Activated T-helper 1 cell treated with anti-CD3 and anti-CD28 coated beads, Interleukin-12 subunit alpha, Interleukin-12 subunit beta, Interleukin-2, Interleukin-4 antibody, amounts not matched to agents 30 ng/mL and 10 ng/mL and 1 ng/mL, durations not matched to agents 14 hours and 24 hours and 36 hours (primary cell): ENCODE measurements around the gene COMT. TPM values are rescaled to one million over a fixed set of nuclear protein-coding genes. Genes with fewer than 3 reads are reported as not detected.
"Not testable (repeated sequence)": the region's sequence is repeated elsewhere in the genome, so short reads cannot be mapped to it uniquely, and the experiment has no call there.

ENCODE experiments used
- DNase-seq: peaks from one replicate; pipeline ENCODE4 v3.0.0; 2021; ENCODE audit warnings: low spot score
- H3K27ac Mint-ChIP-seq: one replicate; pipeline ENCODE4 v1.8.0; 2021; ENCODE audit warnings: mild to moderate bottlenecking, mixed read lengths
- H3K27me3 Mint-ChIP-seq: one replicate; pipeline ENCODE4 v1.8.0; 2022; ENCODE audit warnings: mild to moderate bottlenecking, moderate library complexity, mixed read lengths; ENCODE audit not compliant: insufficient read depth
- H3K36me3 Mint-ChIP-seq: one replicate; pipeline ENCODE4 v1.8.0; 2021; ENCODE audit warnings: low read depth, mixed read lengths
- H3K4me1 Mint-ChIP-seq: one replicate; pipeline ENCODE4 v1.8.0; 2021; ENCODE audit warnings: low read depth, mixed read lengths
- H3K4me3 Mint-ChIP-seq: one replicate; pipeline ENCODE4 v1.8.0; 2021; ENCODE audit warnings: mild to moderate bottlenecking, moderate library complexity, mixed read lengths
- H3K9me3 Mint-ChIP-seq: one replicate; pipeline ENCODE4 v1.8.0; 2021; ENCODE audit warnings: mixed read lengths
- intact Hi-C: fragments of 100-400 bp; cut with micrococcal nuclease; formaldehyde crosslinking; loops from one replicate; pipeline ENCODE4 v1.15.1; 2024
- total RNA-seq: library from RNA; stranded (reverse); gene quantifications from 2 replicates; pipeline ENCODE4 v1.2.3, GENCODE V29; 2022

The COMT gene
- total RNA-seq, 1 donor from 2014 or later, result 99.4 TPM

DNA sequence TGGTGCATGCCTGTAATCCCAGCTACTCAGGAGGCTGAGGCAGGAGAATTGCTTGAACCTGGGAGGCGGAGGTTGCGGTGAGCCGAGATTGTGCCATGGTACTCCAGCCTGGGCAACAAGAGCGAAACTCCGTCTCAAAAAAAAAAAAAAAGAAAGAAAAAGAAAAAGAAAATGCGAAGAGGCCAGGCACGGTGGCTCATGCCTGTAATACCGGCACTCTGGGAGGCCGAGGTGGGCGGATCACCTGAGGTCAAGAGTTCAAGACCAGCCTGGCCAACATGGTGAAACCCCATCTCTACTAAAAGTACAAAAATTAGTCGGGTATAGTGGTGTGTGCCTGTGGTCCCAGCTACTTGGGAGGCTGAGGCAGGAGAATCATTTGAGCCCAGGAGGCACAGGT, 15.5 kb upstream of the COMT start:
- H3K27ac Mint-ChIP-seq, H3K27me3 Mint-ChIP-seq, H3K9me3 Mint-ChIP-seq, H3K4me3 Mint-ChIP-seq, DNase-seq, intact Hi-C loops, H3K36me3 Mint-ChIP-seq, H3K4me1 Mint-ChIP-seq: not testable (repeated sequence)

- Mint-ChIP-seq H3K36me3 (no peaks in the 10 kb centered on the region), H3K9me3 (no peaks in the 10 kb centered on the region), H3K4me3 (no peak overlapping the region), H3K4me1 (no peaks in the 10 kb centered on the region), H3K27ac (no peak overlapping the region), H3K27me3 (no peaks in the 10 kb centered on the region)
- intact Hi-C loops, result no loop called here
- no peak for DNase-seq
Observed at GRCh38 chr22:19927696-19928095, 13.9 kb upstream of the COMT start.

- Mint-ChIP-seq H3K27ac (no peak overlapping the region), H3K27me3 (no peaks in the 10 kb centered on the region), H3K9me3 (no peaks in the 10 kb centered on the region), H3K36me3 (no peaks in the 10 kb centered on the region), H3K4me1 (no peaks in the 10 kb centered on the region), H3K4me3 (no peak overlapping the region)
- no peak for DNase-seq
- intact Hi-C loops, result no loop called here
Observed at GRCh38 chr22:19928207-19928606, 13.4 kb upstream of the COMT start.

GRCh38 chr22:19929586-19930550, 11.7 kb upstream of the COMT start:
- intact Hi-C loops, result no loop called here
- Mint-ChIP-seq H3K27me3 (no peaks in the 10 kb centered on the region), H3K4me1 (no peaks in the 10 kb centered on the region), H3K36me3 (no peaks in the 10 kb centered on the region), H3K27ac (no peak overlapping the region), H3K4me3 (no peak overlapping the region), H3K9me3 (no peaks in the 10 kb centered on the region)
- DNase-seq, result no peak

DNA sequence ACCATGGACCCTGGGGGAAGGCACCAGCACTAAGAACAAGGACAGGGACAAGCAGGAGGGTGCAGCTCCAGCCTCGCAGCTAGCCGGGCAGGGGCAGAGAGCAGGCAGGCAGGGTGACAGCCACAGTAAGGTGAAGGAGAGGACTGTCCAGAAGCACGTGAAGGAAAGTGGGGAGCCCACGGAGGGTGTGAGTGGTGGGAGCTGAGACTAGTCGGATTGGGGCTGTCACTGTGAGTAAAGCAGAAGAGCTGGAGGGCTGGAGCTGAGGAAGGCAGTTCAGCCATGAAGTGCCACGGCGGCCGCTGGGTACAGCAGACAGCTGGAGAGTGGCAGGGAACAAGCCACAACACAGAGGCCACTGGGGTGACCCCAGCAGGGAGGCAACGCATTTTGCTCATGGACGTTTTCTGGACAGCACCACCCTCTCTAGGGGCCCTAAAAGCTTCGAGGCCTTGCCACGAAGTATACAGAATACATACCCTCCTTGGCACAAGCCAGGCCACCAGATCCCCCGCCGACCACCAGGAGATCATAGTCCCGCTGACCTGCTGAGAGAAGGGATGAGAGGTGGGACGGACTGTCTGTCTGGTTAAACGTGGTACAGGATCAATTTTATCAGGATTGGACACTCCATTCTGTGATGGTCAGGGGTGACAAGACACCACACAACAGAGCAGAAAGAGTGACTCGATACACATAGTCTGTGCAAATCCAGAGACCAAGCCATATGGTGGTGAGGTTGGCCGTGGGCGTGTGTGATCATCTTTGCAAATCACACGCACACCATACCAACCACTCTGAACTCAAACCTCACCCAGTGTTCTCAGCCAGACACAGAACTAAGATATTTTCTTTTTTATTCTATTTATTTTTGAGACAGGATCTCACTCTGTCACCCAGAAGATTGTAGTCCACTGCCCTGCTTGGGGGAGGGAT, 10.8 kb upstream of the COMT start:
- Mint-ChIP-seq H3K4me3 (no peak overlapping the region), H3K9me3 (peaks cover 6% of the 10 kb centered on the region), H3K36me3 (peaks cover 7% of the 10 kb centered on the region), H3K27ac (no peak overlapping the region), H3K4me1 (no peaks in the 10 kb centered on the region), H3K27me3 (no peaks in the 10 kb centered on the region)
- intact Hi-C loops, result no loop called here
- no peak for DNase-seq

DNA sequence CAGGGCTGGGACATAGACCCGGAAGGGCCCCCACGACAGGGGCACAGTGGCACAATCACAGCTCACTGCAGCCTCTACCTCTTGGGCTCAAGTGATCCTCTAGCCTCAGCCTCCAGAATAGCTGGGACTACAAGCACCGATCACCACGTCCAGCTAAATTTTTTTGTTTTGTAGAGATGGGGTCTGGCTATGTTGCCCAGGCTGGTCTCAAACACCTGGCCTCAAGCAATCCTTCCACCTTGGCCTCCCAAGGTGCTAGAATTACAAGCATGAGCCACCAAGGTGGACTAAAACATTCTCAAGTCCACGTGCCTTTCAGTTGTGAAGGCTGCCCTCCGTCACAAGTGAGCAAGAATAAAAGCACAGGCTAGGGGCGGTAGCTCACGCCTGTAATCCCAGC, 10.1 kb upstream of the COMT start:
- DNase-seq, result no peak
- intact Hi-C loops, result no loop called here

DNA sequence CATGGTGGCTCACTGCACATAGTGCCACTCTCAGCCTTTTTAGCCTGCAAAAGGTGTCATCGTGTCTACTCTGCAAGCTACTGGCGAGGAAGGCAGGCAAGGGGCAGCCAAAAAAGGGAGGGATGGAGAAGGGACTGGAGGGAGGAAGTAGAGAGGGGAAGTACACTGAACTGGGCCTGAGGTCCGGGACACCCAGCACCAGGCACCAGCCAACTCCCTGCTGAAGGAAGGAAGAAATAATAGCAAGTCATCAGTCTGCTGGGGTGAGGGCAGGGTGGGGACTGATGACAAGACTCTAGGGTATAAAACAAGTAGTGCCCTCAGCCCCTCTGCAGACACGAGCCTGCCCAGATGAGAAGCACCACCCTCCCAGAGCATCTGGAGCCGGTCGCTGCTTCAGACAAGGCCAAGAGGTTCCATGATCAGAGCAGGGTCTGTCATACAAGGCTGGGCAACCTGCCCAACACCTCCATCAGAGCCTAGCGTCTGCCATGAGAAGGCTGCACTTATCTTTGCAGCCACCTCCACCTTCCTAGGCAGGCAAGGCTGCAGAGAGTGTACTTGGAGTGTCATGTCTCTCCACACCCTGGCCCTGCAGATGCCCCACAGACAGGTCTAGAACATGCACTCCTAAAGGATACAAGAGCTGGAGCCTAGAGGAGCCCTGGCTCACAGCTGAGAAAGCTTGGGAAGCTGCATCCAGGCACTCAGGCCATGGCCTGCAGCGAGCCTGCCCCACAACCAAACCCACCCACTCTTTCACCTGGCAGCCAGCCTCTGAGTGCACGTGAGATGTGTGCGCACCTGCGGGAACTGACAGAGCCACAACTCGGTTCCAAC, 9.0 kb upstream of the COMT start:
- no peak overlapping the region for H3K4me3 Mint-ChIP-seq

More for the DNA sequence above, 10.1 kb upstream of the COMT start:
- H3K4me3 Mint-ChIP-seq, result no peak overlapping the region
- H3K4me1 Mint-ChIP-seq, result no peaks in the 10 kb centered on the region
- H3K36me3 Mint-ChIP-seq, result peaks cover 12% of the 10 kb centered on the region
- peaks cover 13% of the 10 kb centered on the region for H3K9me3 Mint-ChIP-seq
- no peaks in the 10 kb centered on the region for H3K27me3 Mint-ChIP-seq
- H3K27ac Mint-ChIP-seq, result no peak overlapping the region

DNA sequence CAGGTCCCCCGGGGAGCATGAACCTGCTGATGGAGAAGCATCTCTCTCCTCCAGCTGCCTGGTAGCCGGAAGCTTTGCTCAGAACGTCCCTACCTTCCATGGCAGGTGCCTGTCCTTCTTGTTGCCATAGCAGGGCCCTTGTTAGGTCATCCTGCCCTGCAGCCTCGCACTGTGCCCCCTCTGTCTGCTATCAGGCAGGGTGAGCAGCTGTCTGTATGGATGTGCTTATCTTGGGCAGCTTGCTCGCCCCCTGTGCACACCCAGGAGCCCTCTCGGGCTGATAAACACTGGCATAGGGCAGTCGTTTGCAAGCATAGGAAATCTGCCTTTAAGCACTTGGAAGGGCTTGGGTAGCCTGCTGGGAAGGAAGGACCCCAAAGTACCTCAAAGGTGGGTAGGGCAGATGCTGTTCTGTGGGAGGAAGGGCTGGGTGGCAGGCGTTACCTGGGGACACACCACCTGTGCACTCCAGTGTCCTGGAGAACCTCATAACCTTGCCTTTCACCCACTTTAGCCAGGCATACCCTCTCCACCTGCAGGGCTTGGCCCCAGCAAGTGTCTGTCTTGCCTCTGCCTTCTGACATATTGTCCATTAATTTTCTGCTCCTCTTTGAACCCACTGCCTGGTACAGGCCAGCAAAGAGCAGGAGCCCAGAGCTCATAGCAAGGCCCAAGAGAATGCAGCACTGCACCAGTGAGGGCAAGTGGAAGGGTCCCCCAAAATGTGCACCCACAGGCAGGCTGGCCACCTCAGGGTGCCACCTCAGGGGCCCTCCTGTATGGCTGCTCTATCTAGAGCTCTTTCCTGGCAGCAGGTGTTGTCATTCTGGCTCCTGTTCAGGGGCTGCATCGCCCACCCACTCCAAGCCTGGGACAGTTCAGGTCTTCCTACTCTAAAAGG, 8.0 kb upstream of the COMT start:
- DNase-seq, result no peak
- no peaks in the 10 kb centered on the region for H3K27me3 Mint-ChIP-seq
- intact Hi-C loops, result no loop called here
- H3K4me1 Mint-ChIP-seq, result no peaks in the 10 kb centered on the region
- H3K4me3 Mint-ChIP-seq, result no peak overlapping the region
- H3K36me3 Mint-ChIP-seq, result peaks cover 22% of the 10 kb centered on the region
- peaks cover 21% of the 10 kb centered on the region for H3K9me3 Mint-ChIP-seq
- H3K27ac Mint-ChIP-seq, result no peak overlapping the region

More for the DNA sequence above, 9.0 kb upstream of the COMT start:
- H3K9me3 Mint-ChIP-seq, result peaks cover 21% of the 10 kb centered on the region
- H3K4me1 Mint-ChIP-seq, result no peaks in the 10 kb centered on the region
- DNase-seq, result no peak
- H3K27ac Mint-ChIP-seq, result no peak overlapping the region
- H3K27me3 Mint-ChIP-seq, result no peaks in the 10 kb centered on the region
- intact Hi-C loops, result no loop called here
- peaks cover 18% of the 10 kb centered on the region for H3K36me3 Mint-ChIP-seq

GRCh38 chr22:19935123-19935718, 6.4 kb upstream of the COMT start:
- H3K27ac Mint-ChIP-seq, H3K4me3 Mint-ChIP-seq, H3K4me1 Mint-ChIP-seq, H3K27me3 Mint-ChIP-seq, intact Hi-C loops, DNase-seq: not testable (repeated sequence)
- peaks cover 22% of the 10 kb centered on the region for H3K36me3 Mint-ChIP-seq
- H3K9me3 Mint-ChIP-seq, result peaks cover 21% of the 10 kb centered on the region

GRCh38 chr22:19936513-19936912, 5.1 kb upstream of the COMT start:
- Mint-ChIP-seq H3K4me1 (peaks cover 10% of the 10 kb centered on the region), H3K27ac (no peak overlapping the region), H3K36me3 (peaks cover 22% of the 10 kb centered on the region), H3K9me3 (peaks cover 21% of the 10 kb centered on the region), H3K27me3 (peaks cover 1% of the 10 kb centered on the region), H3K4me3 (no peak overlapping the region)
- intact Hi-C loops, result no loop called here
- no peak for DNase-seq

- peaks cover 21% of the 10 kb centered on the region for H3K9me3 Mint-ChIP-seq
- H3K4me1 Mint-ChIP-seq, result peaks cover 17% of the 10 kb centered on the region
- no peak overlapping the region for H3K27ac Mint-ChIP-seq
- H3K4me3 Mint-ChIP-seq, result no peak overlapping the region
- peaks cover 24% of the 10 kb centered on the region for H3K36me3 Mint-ChIP-seq
- no peak for DNase-seq
- H3K27me3 Mint-ChIP-seq, result peaks cover 1% of the 10 kb centered on the region
- intact Hi-C loops, result no loop called here
Observed at GRCh38 chr22:19937616-19938473, 3.7 kb upstream of the COMT start.
